Measurements from ENCODE around the gene ESPN.

The ESPN gene

DNA sequence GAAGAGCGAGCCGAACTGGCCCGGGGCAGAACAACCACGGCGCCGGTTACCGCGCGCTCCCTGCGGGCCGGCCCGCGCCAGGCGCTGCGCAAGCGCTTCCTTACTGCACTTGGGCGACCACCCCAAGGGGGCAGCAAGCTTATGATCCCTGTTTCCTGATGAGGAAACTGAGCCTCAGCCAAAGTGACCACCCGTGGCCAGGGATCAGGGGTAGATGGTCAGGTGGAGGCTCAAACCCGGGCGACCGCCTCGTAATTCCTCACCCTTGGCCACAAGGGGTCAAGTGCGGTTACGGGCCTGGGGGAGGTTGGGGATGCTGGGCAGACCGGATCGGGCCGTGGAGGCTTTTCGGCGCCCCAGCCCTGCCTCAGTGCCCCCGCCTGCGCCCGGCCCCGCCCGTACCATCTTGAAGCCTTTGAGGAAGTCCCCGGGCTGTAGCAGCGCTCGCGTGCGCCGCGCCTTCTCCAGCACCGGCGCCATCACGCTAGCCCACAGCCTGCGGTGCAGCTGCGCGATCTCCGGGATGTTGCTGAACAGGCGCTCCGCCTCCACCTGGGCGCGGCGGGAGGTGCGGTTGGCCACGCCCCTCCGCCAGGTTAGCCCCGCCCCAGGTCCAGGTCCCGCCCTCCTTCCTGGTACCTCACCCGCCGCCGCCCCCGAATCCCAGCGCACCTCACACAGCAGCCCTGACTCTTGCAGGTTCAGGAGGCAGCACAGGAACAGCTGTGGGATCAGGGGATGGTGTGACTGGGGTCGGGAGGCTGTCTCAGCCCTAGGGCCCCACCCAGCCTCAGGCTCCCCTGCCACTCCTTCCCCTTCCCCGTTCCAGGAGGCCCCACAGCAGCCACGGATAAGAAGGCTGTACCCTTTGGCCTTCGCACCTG is 46.8 kb downstream of the ESPN start:
- DNase-seq (ENCODE audit: extremely low read depth, low read depth): no peak
- no peak overlapping the region for H3K4me3 ChIP-seq (replicated peaks; ENCODE audit: low read depth, low read length)
- TF ChIP-seq CTCF (IDR thresholded peaks at IDR 0.05; ENCODE audit: low read depth, low read length, missing control alignments): no peak

GRCh38 chr1:6471970-6472368 is 47.4 kb downstream of the ESPN start:
- no peak for DNase-seq (ENCODE audit: extremely low read depth, low read depth)
- H3K4me3 ChIP-seq (replicated peaks; ENCODE audit: low read depth, low read length): no peak overlapping the region
- TF ChIP-seq CTCF (IDR thresholded peaks at IDR 0.05; ENCODE audit: low read depth, low read length, missing control alignments): no peak

- DNase-seq (ENCODE audit: extremely low read depth, low read depth): no peak
- TF ChIP-seq CTCF (IDR thresholded peaks at IDR 0.05; ENCODE audit: low read depth, low read length, missing control alignments): peak; percentile 37
- no peak overlapping the region for H3K4me3 ChIP-seq (replicated peaks; ENCODE audit: low read depth, low read length)
These were observed 47.8 kb downstream of the ESPN start for GRCh38 chr1:6472391-6472790.

GRCh38 chr1:6473156-6473555 is 48.6 kb downstream of the ESPN start:
- no peak for DNase-seq (ENCODE audit: extremely low read depth, low read depth)
- TF ChIP-seq CTCF (IDR thresholded peaks at IDR 0.05; ENCODE audit: low read depth, low read length, missing control alignments): no peak
- H3K4me3 ChIP-seq (replicated peaks; ENCODE audit: low read depth, low read length): no peak overlapping the region

DNA sequence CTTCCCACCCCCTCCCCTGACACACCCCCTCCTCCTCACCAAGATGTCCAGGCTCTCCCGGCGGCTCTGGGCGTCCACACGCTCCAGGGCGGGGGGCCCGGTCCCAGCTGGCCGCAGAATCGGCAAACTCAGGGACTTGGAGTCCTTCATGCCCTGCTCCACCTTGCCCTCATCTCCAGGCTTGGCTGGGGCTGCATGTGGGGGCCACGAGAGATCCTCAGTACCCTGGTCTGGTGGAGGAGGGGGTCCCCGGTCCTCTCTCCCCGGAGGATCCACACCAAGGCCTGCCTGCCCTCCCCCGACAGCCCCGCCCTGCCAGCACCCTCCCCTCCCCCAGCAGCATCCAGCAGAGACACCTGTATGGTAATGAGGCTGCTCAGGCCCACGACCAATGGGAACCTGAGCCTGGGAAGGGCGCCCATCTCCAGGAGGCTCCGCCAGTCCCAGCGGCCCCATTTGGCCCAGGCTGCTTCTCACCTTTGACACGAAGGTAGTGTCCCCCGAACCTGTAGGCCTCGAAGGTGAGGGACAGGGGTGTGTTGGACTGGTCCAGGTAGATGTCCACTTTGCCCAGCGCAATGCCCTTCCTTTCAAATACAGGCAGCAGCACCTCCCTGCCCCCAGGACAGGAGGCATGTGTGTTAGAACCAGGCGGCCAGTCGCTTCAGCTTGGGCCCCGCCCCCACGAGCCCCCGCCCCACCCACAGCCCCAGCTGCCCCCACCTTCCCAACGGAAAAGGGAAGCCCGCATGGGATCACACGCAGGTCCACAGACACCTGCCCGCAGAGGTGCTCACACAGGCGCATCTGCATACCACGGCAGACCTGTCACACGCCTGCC is 49.6 kb downstream of the ESPN start:
- no peak for DNase-seq (ENCODE audit: extremely low read depth, low read depth)
- no peak overlapping the region for H3K4me3 ChIP-seq (replicated peaks; ENCODE audit: low read depth, low read length)
- TF ChIP-seq CTCF (IDR thresholded peaks at IDR 0.05; ENCODE audit: low read depth, low read length, missing control alignments): no peak

GRCh38 chr1:6474815-6475282 is 50.3 kb downstream of the ESPN start:
- no peak for DNase-seq (ENCODE audit: extremely low read depth, low read depth)
- no peak for TF ChIP-seq CTCF (IDR thresholded peaks at IDR 0.05; ENCODE audit: low read depth, low read length, missing control alignments)

More at GRCh38 chr1:6474815-6475282, 50.3 kb downstream of the ESPN start:
- no peak overlapping the region for H3K4me3 ChIP-seq (replicated peaks; ENCODE audit: low read depth, low read length)
